Activated CD8-positive, alpha-beta memory T cell treated with anti-CD3 and anti-CD28 coated beads, Interleukin-2, amount 50 U/mL, for 1 hour (primary cell): ENCODE results near the gene CHP2.
"Not testable (repeated sequence)": the region's sequence is repeated elsewhere in the genome, so short reads cannot be mapped to it uniquely, and the experiment has no call there.

Experiments
- DNase-seq: peaks from one replicate; pipeline ENCODE4 v3.0.0-alpha.2; 2020; ENCODE audit errors: extremely low read depth

The CHP2 gene

DNA sequence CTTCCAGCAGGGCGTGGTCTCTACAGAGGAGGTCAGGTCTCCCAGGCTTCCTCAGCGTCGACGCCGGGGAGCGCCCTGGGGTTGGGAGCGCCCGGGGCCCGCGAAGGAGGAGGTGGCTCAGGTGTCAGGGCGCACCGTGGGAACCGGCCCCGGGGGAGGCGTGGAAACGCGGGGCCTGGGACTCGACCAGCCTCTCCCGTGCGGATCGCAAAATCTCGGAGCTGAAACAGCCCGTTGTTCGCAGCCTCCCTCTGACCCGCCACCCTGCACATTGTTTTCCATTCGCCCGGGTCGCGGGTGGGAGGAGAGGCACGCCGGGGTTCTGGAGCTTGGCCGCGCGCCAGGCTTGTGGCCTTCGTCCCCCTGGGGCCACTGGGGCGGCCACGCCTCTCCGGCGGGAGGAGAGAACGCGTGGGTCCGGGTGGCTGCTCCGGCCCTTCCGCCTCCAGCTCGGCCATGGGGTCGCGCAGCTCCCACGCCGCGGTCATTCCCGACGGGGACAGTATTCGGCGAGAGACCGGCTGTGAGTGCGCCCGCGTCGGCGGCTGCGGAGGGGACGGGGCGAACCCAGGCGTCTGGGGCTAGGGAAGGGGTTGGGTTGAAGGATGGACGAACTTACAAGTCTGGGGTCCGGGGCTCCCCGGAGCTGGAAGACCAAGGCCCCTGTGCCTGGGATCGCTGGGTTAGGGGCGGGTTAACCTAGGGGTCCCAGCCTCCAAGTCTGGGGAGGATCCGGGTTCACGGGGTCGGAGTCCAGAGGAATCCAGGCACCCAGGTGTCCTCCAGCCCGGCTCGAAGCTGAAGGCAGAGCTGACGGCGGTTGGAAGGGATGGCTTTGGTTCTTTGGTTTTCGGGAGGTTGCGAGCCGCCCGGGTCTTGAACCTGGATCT, at the start of gene CHP2:
CHP2 (plus strand) TSS at position 433 of the 890 bp plus-strand sequence; CDS start at position 457, 24 bp downstream.
- DNase-seq, result no peak

- DNase-seq, result no peak
Measured at GRCh38 chr16:23705517-23705902, 49.3 kb upstream of the CHP2 start.

GRCh38 chr16:23706439-23706838, 48.4 kb upstream of the CHP2 start:
- no peak for DNase-seq

DNA sequence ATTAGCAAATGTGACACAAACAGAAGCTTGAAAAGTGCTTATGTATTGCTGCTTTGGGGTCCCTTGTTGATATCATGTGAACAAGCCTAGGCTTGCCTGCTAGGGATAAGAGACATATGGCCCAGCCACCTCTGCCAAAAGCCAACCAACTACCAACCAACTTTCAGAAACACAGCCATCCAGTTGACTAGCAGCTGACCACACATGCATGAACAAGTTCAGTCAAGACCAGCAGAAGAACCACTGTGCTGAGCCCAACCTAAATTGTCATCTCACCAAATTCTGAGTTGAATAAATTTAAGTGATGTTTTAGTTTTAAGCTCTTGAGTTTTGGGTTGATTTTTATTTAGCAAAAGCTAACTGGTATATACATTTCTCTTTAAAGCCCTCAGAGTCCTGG, 45.3 kb upstream of the CHP2 start:
- DNase-seq, result no peak

DNA sequence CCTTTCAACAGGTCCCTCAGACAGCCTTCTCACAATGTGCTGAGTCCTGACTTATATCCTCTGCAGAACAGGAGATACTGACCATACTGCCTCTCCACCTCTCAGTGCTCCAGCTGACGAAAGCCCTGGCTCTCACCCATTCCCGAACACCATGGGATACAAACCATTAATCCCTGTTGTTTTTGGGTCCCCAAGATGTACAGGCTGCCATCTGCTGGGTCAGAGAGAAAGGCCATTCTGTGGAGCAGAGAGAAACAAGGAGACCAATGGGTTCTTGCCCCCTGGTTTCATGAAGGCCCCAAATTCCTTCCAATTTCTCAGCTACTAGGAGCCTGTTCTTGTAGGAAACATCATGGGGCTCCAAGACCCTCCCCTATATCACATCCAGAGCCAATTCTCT, 44.8 kb upstream of the CHP2 start:
- no peak for DNase-seq

DNA sequence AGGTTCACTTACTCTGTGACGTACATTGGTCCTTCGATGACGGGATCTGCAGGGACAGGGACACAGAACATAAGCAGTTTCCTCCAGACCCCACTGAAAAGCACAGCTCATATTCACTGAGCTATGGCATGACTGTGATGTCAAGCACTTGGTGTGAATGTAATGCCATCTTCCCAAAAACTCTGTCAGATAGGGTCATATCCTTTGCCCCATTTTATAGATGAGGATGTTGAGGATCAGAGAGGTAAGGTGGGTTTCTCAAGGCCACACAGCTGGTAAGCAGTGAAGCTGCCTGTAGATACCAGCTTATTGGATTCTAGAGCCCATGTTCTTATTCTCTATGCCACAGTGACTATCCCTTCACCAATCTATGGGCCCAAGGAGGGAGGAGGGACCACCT, 44.3 kb upstream of the CHP2 start:
- DNase-seq, result no peak

DNA sequence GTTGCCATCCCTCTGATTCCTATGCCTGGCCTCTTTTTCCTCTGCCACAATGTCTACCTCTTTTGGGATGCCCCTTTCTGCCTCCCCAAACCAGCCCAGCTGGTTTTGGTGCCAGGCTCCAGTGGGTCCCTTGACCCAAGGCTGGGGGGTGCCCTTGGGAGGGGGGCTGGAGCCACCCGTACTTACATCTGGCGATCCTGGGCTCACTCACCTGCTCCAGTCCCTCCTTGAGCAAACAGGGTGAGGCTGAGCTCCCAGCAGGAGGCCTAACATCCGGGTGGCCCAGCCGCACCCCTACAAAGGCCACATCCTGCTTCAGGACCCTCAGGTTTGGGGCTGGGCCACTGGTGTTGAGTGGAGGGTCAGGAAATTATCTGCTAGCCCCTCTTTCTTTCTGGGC, 43.0 kb upstream of the CHP2 start:
- no peak for DNase-seq

DNA sequence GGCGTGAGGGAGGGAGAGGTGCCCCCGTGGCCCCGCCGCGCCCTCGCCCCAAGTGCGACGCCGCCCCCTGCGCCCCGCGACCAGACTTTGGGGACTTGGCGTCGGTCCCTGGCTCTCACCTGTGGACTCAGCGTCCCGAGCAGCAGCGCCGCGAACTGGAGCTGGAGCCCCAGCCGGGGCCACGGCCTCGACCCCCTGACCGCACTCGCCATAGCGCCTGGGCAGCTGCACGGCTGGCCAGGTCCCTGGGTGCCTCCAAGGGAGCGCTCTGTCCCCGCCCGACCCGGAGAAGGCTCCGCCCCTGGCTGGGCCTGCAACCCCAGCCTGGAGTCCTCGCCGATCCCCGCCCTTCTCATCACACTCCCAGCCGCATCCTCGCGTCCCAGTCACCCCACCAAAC, 41.9 kb upstream of the CHP2 start, which contains the start of gene ERN2:
ERN2 (minus strand) TSS at position 247 of the 400 bp plus-strand sequence; CDS start at position 212, 35 bp downstream.
- DNase-seq, result no peak

DNA sequence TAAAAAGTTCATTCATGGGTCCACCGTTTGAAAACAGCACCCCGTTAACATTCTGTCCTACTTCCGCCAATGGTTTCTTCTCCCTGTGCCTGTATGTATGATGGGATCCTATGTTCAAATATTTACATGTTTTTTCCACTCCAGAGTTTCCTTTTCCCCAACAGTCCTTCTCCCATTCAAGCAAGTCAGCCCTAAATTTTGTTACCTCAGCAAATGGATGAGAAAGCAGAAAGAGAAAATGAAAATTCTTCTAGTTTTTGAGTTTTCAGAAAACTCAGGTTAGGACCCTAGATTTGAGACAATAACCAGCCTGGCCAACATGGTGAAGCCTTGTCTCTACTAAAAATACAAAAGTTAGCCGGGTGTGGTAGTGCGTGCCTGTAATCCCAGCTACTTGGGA, 38.3 kb upstream of the CHP2 start:
- DNase-seq, result no peak

DNA sequence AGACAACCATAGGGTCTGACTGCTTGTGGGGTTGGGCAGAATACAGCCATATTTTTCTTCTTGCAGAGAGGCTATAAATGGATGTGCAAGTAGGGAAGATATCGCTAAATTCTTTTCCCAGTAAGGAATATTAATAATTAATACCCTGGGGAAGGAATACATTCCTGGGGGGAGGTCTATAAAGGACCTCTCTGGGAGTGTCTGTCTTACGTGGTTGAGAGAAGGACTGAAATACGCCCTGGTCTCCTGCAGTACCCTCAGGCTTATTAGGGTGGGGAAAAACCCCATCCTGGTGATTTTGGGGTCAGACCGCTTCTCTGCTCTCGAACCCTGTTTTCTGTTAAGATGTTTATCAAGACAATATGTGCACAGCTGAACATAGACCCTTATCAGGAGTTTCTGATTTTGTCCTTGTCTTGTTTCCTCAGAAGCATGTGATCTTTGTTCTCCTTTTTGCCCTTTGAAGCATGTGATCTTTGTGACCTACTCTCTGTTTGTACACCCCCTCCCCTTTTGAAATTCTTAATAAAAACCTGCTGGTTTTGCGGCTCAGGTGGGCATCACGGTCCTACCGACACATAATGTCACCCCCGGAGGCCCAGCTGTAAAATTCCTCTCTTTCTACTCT, 32.1 kb upstream of the CHP2 start:
- not testable (repeated sequence) for DNase-seq

DNA sequence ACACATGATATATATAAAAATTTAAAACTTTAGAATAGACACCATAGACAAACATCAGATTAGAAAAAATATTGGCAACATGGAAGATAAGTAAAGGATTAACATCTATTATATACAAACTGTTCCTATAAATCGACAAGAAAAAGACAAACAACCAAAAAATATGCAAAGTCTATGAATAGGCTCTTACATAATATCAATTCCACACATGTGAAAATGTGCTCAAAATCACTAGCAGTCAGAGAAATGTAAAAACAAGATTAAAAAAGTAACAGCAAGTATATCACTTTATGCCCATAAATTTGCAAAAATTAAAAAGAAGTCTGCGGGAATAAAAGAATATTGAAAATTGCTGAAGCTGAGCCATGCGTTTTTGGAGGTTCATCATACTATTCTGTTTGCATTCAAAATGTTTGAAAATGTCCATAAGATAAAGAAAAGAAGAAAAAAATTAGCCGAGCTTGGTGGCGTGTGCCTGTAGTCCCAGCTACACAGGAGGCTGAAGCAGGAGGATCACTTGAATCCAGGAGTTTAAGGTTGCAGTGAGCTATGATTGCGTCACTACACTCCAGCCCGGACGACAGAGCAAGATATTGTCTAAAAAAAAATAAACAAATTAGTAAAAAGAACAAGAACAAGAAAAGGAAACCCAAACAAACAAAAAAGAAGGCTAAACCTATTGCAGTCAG, 30.6 kb upstream of the CHP2 start:
- no peak for DNase-seq

GRCh38 chr16:23724785-23725131, 30.1 kb upstream of the CHP2 start:
- DNase-seq, result no peak

DNA sequence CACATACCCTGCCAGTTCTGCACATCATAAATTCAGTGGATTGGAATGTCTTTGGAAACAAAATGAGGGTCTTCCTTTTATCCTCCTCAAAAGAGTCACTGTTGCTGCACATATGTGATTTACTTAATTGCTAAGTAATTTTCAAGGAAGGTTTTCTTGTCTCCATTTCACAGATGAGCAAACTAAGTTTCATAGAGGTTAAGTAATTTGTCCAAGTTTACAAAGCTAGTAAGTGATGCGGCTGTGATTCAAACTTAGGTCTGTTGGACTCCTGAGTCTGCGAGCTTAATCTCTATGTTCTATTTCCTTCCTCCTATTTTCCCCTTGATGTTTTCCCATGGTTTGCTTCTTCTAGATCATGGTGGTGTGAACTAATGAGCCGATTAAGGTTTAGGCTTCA, 28.1 kb upstream of the CHP2 start:
- DNase-seq, result no peak

GRCh38 chr16:23728112-23728477, 26.7 kb upstream of the CHP2 start:
- no peak for DNase-seq

- DNase-seq, result no peak
Measured at GRCh38 chr16:23729503-23730424, 25.1 kb upstream of the CHP2 start.

GRCh38 chr16:23734176-23734893, 20.5 kb upstream of the CHP2 start:
- no peak for DNase-seq

DNA sequence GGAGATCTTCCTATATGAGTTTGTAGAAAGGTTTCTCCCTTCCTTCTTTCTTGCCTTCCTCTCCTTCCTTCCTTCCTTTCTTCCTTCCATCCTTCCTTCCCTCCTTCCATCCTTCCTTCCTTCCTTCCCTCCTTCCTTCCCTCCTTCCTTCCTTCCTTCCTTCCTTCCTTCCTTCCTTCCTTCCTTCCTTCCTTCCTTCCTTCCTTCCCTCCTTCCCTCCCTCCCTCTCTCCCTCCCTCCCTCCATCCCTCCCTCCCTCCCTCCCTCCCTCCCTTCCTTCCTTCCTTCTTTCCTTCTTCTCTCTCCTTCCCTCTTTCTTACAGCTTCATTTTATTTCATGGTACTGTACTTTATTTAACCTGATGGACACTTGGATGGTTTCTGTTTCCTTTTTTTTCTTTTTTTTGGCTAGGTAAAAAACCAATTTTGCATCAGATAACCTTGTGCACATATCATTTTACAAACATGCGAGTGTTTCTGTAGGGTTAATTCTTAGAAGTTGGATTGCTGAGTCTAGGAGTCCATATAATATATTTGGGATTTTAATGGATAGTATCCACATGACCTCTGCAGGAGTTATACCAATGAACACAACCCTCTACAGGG, 17.3 kb upstream of the CHP2 start:
- DNase-seq, result not testable (repeated sequence)

GRCh38 chr16:23739516-23739915, 15.3 kb upstream of the CHP2 start:
- no peak for DNase-seq

DNA sequence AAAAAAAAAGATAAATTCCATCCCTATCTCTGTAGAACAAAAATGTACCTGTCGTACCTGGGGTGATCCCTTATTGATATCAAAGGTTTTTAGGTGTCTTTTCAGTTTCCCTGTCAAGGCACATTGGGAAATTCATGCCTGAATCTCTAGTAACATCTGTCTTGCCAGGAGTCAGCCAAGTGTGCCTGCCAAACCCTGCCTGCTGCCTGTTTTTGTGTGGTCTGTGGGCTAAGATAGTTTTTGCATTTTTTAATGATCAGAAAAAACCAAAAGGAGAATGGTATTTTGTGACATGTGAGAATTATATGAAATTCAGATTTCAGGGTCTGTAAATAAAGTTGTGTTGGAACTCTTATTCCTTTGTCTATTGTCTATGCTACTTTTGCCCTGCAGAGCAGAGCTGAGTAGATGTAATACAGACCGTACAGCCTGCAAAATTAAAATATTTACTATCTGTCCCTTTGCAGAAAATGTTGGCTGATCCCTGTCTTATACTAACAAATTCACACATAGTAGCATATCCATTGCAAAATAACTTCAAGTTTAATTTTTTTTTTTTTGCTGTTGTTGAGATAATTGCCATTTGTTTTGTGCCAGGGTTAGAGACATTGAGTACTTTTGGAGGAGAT, 13.0 kb upstream of the CHP2 start:
- DNase-seq, result no peak

- DNase-seq, result no peak
Measured at GRCh38 chr16:23742766-23743165, 12.1 kb upstream of the CHP2 start.
